ENCODE results near the gene PDE4B. TPM values are rescaled to one million over a fixed set of nuclear protein-coding genes. Genes with fewer than 3 reads are reported as not detected.

PDE4B gene
- total and polyA plus RNA-seq, 7 experiments from 2014 or later: 43.5 to 99.2 (median 46.7) TPM

GRCh38 chr1:66271904-66272254 is 479.2 kb downstream of the PDE4B start:
- DNase-seq: no peak
- Mint-ChIP-seq H3K27me3 (no peaks in the 10 kb centered on the region), H3K4me3 (peak overlapping the region in 8 of 10 donors; percentile 24 to 70 (median 52)), H3K27ac (peak overlapping the region; percentile 60 to 92 (median 87)), H3K4me1 (peaks cover 39 to 69% (median 59%) of the 10 kb centered on the region in 7 donors), H3K9me3 (peaks cover 0 to 4% (median 0%) of the 10 kb centered on the region in 11 donors), H3K36me3 (peaks cover 0 to 12% (median 0%) of the 10 kb centered on the region in 5 donors)
- Histone ChIP-seq H3K4me1 (ENCODE audit: control insufficient read depth in 2 of 2, insufficient read depth in 2 of 2, low read length in 2 of 2) (peaks cover 35 to 48% of the 10 kb centered on the region in 2 donors), H3K27me3 (ENCODE audit: control insufficient read depth in 2 of 2, insufficient read depth in 2 of 2, low read length in 2 of 2) (no peaks in the 10 kb centered on the region), H3K27ac (ENCODE audit: low read depth, low read length) (peak overlapping the region; percentile 59), H3K36me3 (ENCODE audit: control insufficient read depth in 2 of 3, insufficient read depth in 3 of 3, low read length in 3 of 3) (no peaks in the 10 kb centered on the region), H3K9me3 (ENCODE audit: control insufficient read depth in 2 of 3, low read length in 3 of 3) (no peaks in the 10 kb centered on the region), H3K4me3 (ENCODE audit: low read length) (no peak overlapping the region)
- ChIA-PET POLR2A (interaction anchor here (11.5 kb wide), 1 partner anchor 63 kb away, joined by 97 read pairs; no protein-coding TSS in a partner anchor), CTCF (interaction anchor here (1.2 to 1.4 kb wide), 2 partner anchors 32 to 174 kb away, joined by 7 read pairs; no protein-coding TSS in a partner anchor)
- intact Hi-C loops (cut with micrococcal nuclease): loop anchor here (1.0 to 10.0 kb wide), 3 partner anchors 11 to 1163 kb away; partner anchors contain the start of gene SERBP1 (in 1 of the 2)
- ATAC-seq: no peak

- Histone ChIP-seq H3K4me3 (ENCODE audit: low read length) (no peak overlapping the region), H3K4me1 (ENCODE audit: control insufficient read depth in 2 of 2, insufficient read depth in 2 of 2, low read length in 2 of 2) (peaks cover 44 to 61% of the 10 kb centered on the region in 2 donors), H3K36me3 (ENCODE audit: control insufficient read depth in 2 of 3, insufficient read depth in 3 of 3, low read length in 3 of 3) (no peaks in the 10 kb centered on the region), H3K9me3 (ENCODE audit: control insufficient read depth in 2 of 3, low read length in 3 of 3) (no peaks in the 10 kb centered on the region), H3K27me3 (ENCODE audit: control insufficient read depth in 2 of 2, insufficient read depth in 2 of 2, low read length in 2 of 2) (no peaks in the 10 kb centered on the region), H3K27ac (ENCODE audit: low read depth, low read length) (no peak overlapping the region)
- Mint-ChIP-seq H3K4me3 (peak overlapping the region in 4 of 10 donors; percentile 4 to 74 (median 22)), H3K27ac (peak overlapping the region in 8 of 9 donors; percentile 27 to 90 (median 58)), H3K36me3 (peaks cover 0 to 14% (median 0%) of the 10 kb centered on the region in 5 donors), H3K9me3 (peaks cover 0 to 4% (median 0%) of the 10 kb centered on the region in 11 donors), H3K27me3 (no peaks in the 10 kb centered on the region), H3K4me1 (peaks cover 53 to 85% (median 73%) of the 10 kb centered on the region in 7 donors)
- ATAC-seq (no peak), DNase-seq (no peak)
- POLR2A ChIA-PET: interaction anchor here (0.7 to 11.5 kb wide), 7 partner anchors 9 to 76 kb away, joined by 3 to 97 read pairs (median 4); no protein-coding TSS in a partner anchor
- intact Hi-C loops (cut with micrococcal nuclease): loop anchor here (1.0 to 10.0 kb wide), 2 partner anchors 9 to 1161 kb away; partner anchors contain the start of gene SERBP1 (in 1 of the 2)
- CTCF ChIA-PET: interaction anchor here (1.2 to 7.9 kb wide), 3 partner anchors 31 to 172 kb away, joined by 4 to 53 read pairs (median 15); no protein-coding TSS in a partner anchor
Measured at GRCh38 chr1:66273656-66274055, 481.0 kb downstream of the PDE4B start.

- ATAC-seq (peak; percentile 46), DNase-seq (peak in 2 of 9 donors; percentile 10 to 25)
- peaks cover 0 to 4% (median 0%) of the 10 kb centered on the region in 11 donors for H3K9me3 Mint-ChIP-seq
- H3K27ac Mint-ChIP-seq: peak overlapping the region; percentile 13 to 97 (median 89)
- Histone ChIP-seq H3K4me1 (ENCODE audit: control insufficient read depth in 2 of 2, insufficient read depth in 2 of 2, low read length in 2 of 2) (peaks cover 50 to 71% of the 10 kb centered on the region in 2 donors), H3K36me3 (ENCODE audit: control insufficient read depth in 2 of 3, insufficient read depth in 3 of 3, low read length in 3 of 3) (no peaks in the 10 kb centered on the region), H3K27me3 (ENCODE audit: control insufficient read depth in 2 of 2, insufficient read depth in 2 of 2, low read length in 2 of 2) (no peaks in the 10 kb centered on the region), H3K27ac (ENCODE audit: low read depth, low read length) (peak overlapping the region; percentile 60), H3K4me3 (ENCODE audit: low read length) (peak overlapping the region; percentile 41), H3K9me3 (ENCODE audit: control insufficient read depth in 2 of 3, low read length in 3 of 3) (no peaks in the 10 kb centered on the region)
- ChIA-PET POLR2A (interaction anchor here (0.5 to 11.5 kb wide), 9 partner anchors 9 to 71 kb away, joined by 3 to 97 read pairs (median 4); no protein-coding TSS in a partner anchor), CTCF (interaction anchor here (3.1 to 7.9 kb wide), 2 partner anchors 58 to 171 kb away, joined by 15 to 53 read pairs; no protein-coding TSS in a partner anchor)
- peaks cover 0 to 12% (median 0%) of the 10 kb centered on the region in 5 donors for H3K36me3 Mint-ChIP-seq
- intact Hi-C loops (cut with micrococcal nuclease): loop anchor here (1.0 to 10.0 kb wide), 6 partner anchors 8 to 1160 kb away; partner anchors contain the start of gene SERBP1 (in 1 of the 2)
- H3K27me3 Mint-ChIP-seq: no peaks in the 10 kb centered on the region
- peak overlapping the region in 9 of 10 donors; percentile 1 to 89 (median 74) for H3K4me3 Mint-ChIP-seq
- H3K4me1 Mint-ChIP-seq: peaks cover 61 to 89% (median 81%) of the 10 kb centered on the region in 7 donors
Measured at GRCh38 chr1:66274634-66275033, 481.9 kb downstream of the PDE4B start.

- Histone ChIP-seq H3K27ac (ENCODE audit: low read depth, low read length) (peak overlapping the region; percentile 60), H3K4me1 (ENCODE audit: control insufficient read depth in 2 of 2, insufficient read depth in 2 of 2, low read length in 2 of 2) (peaks cover 50 to 72% of the 10 kb centered on the region in 2 donors), H3K9me3 (ENCODE audit: control insufficient read depth in 2 of 3, low read length in 3 of 3) (no peaks in the 10 kb centered on the region), H3K27me3 (ENCODE audit: control insufficient read depth in 2 of 2, insufficient read depth in 2 of 2, low read length in 2 of 2) (no peaks in the 10 kb centered on the region), H3K4me3 (ENCODE audit: low read length) (peak overlapping the region; percentile 41), H3K36me3 (ENCODE audit: control insufficient read depth in 2 of 3, insufficient read depth in 3 of 3, low read length in 3 of 3) (no peaks in the 10 kb centered on the region)
- CTCF ChIA-PET: interaction anchor here (3.1 to 7.9 kb wide), 2 partner anchors 57 to 170 kb away, joined by 15 to 53 read pairs; no protein-coding TSS in a partner anchor
- Mint-ChIP-seq H3K4me3 (peak overlapping the region; percentile 72 to 89 (median 76)), H3K36me3 (peaks cover 0 to 14% (median 0%) of the 10 kb centered on the region in 5 donors), H3K27ac (peak overlapping the region; percentile 82 to 97 (median 91)), H3K4me1 (peaks cover 65 to 93% (median 86%) of the 10 kb centered on the region in 7 donors), H3K9me3 (peaks cover 0 to 4% (median 0%) of the 10 kb centered on the region in 11 donors), H3K27me3 (no peaks in the 10 kb centered on the region)
- peak; percentile 79 for ATAC-seq
- DNase-seq: peak in 7 of 9 donors; percentile 45 to 70 (median 56)
- POLR2A ChIA-PET: interaction anchor here (0.5 to 11.5 kb wide), 10 partner anchors 8 to 70 kb away, joined by 3 to 97 read pairs (median 4); no protein-coding TSS in a partner anchor
- intact Hi-C loops (cut with micrococcal nuclease): loop anchor here (1.0 to 10.0 kb wide), 5 partner anchors 10 to 1160 kb away; partner anchors contain the start of gene SERBP1 (in 1 of the 2)
Measured at GRCh38 chr1:66275083-66275482, 482.4 kb downstream of the PDE4B start.

GRCh38 chr1:66275601-66276023 is 482.9 kb downstream of the PDE4B start:
- peak overlapping the region; percentile 60 for H3K27ac ChIP-seq (ENCODE audit: low read depth, low read length)

GRCh38 chr1:66276218-66276617 is 483.5 kb downstream of the PDE4B start:
- H3K4me3 ChIP-seq (ENCODE audit: low read length): peak overlapping the region; percentile 41
- intact Hi-C loops (cut with micrococcal nuclease): loop anchor here (1.0 to 10.0 kb wide), 7 partner anchors 15 to 1159 kb away; partner anchors contain the start of gene SERBP1 (in 1 of the 2)
- H3K27me3 Mint-ChIP-seq: no peaks in the 10 kb centered on the region
- peaks cover 50 to 72% of the 10 kb centered on the region in 2 donors for H3K4me1 ChIP-seq (ENCODE audit: control insufficient read depth in 2 of 2, insufficient read depth in 2 of 2, low read length in 2 of 2)
- H3K27ac Mint-ChIP-seq: peak overlapping the region; percentile 39 to 97 (median 91)
- H3K27ac ChIP-seq (ENCODE audit: low read depth, low read length): peak overlapping the region; percentile 60
- peaks cover 0 to 4% (median 0%) of the 10 kb centered on the region in 11 donors for H3K9me3 Mint-ChIP-seq
- H3K27me3 ChIP-seq (ENCODE audit: control insufficient read depth in 2 of 2, insufficient read depth in 2 of 2, low read length in 2 of 2): no peaks in the 10 kb centered on the region
- peaks cover 0 to 11% (median 0%) of the 10 kb centered on the region in 5 donors for H3K36me3 Mint-ChIP-seq
- H3K4me1 Mint-ChIP-seq: peaks cover 69 to 94% (median 92%) of the 10 kb centered on the region in 7 donors
- ChIA-PET CTCF (interaction anchor here (1.1 to 7.9 kb wide), 3 partner anchors 56 to 174 kb away, joined by 4 to 53 read pairs (median 15); no protein-coding TSS in a partner anchor), POLR2A (interaction anchor here (0.7 to 11.5 kb wide), 7 partner anchors 11 to 169 kb away, joined by 3 to 97 read pairs (median 3); no protein-coding TSS in a partner anchor)
- DNase-seq (peak in 7 of 9 donors; percentile 23 to 58 (median 35)), ATAC-seq (peak; percentile 74)
- peak overlapping the region; percentile 14 to 89 (median 76) for H3K4me3 Mint-ChIP-seq
- H3K9me3 ChIP-seq (ENCODE audit: control insufficient read depth in 2 of 3, low read length in 3 of 3): no peaks in the 10 kb centered on the region
- no peaks in the 10 kb centered on the region for H3K36me3 ChIP-seq (ENCODE audit: control insufficient read depth in 2 of 3, insufficient read depth in 3 of 3, low read length in 3 of 3)

More at GRCh38 chr1:66275601-66276023, 482.9 kb downstream of the PDE4B start:
- peak overlapping the region; percentile 72 to 89 (median 78) for H3K4me3 Mint-ChIP-seq
- intact Hi-C loops (cut with micrococcal nuclease): loop anchor here (1.0 to 10.0 kb wide), 9 partner anchors 10 to 1159 kb away; partner anchors contain the start of gene SERBP1 (in 1 of the 2)
- peak overlapping the region; percentile 82 to 97 (median 91) for H3K27ac Mint-ChIP-seq
- ChIA-PET POLR2A (interaction anchor here (0.6 to 11.5 kb wide), 9 partner anchors 9 to 169 kb away, joined by 3 to 97 read pairs (median 3); no protein-coding TSS in a partner anchor), CTCF (interaction anchor here (1.1 to 7.9 kb wide), 3 partner anchors 57 to 175 kb away, joined by 4 to 53 read pairs (median 15); no protein-coding TSS in a partner anchor)
- peaks cover 67 to 94% (median 90%) of the 10 kb centered on the region in 7 donors for H3K4me1 Mint-ChIP-seq
- no peaks in the 10 kb centered on the region for H3K27me3 Mint-ChIP-seq
- no peak for DNase-seq
- Histone ChIP-seq H3K9me3 (ENCODE audit: control insufficient read depth in 2 of 3, low read length in 3 of 3) (no peaks in the 10 kb centered on the region), H3K4me3 (ENCODE audit: low read length) (peak overlapping the region; percentile 41), H3K27me3 (ENCODE audit: control insufficient read depth in 2 of 2, insufficient read depth in 2 of 2, low read length in 2 of 2) (no peaks in the 10 kb centered on the region), H3K4me1 (ENCODE audit: control insufficient read depth in 2 of 2, insufficient read depth in 2 of 2, low read length in 2 of 2) (peaks cover 50 to 72% of the 10 kb centered on the region in 2 donors), H3K36me3 (ENCODE audit: control insufficient read depth in 2 of 3, insufficient read depth in 3 of 3, low read length in 3 of 3) (no peaks in the 10 kb centered on the region)
- peaks cover 0 to 4% (median 0%) of the 10 kb centered on the region in 11 donors for H3K9me3 Mint-ChIP-seq
- no peak for ATAC-seq
- H3K36me3 Mint-ChIP-seq: peaks cover 0 to 11% (median 0%) of the 10 kb centered on the region in 5 donors
